NCI-H2081 treated with DMSO at 0.1 percent for 48 hours (cell line): ENCODE data around the gene ADGRE1.
"Not testable (repeated sequence)": the region's sequence is repeated elsewhere in the genome, so short reads cannot be mapped to it uniquely, and the experiment has no call there.

Experiments
- DNase-seq: peaks from one replicate; lab custom pipeline; 2025; lab: John Stamatoyannopoulos, UW

Gene ADGRE1

GRCh38 chr19:6887316-6887715 lies at the start of gene ADGRE1:
TSS of gene ADGRE1 (plus strand) at chr19:6887579. CDS start at chr19:6887609, 30 bp downstream.
- DNase-seq = no peak

GRCh38 chr19:6838062-6838655 lies 49.2 kb upstream of the ADGRE1 start:
- no peak for DNase-seq

- DNase-seq = no peak
Observed at GRCh38 chr19:6842871-6843607, 44.3 kb upstream of the ADGRE1 start.

GRCh38 chr19:6847828-6848200 lies 39.6 kb upstream of the ADGRE1 start:
- no peak for DNase-seq

- no peak for DNase-seq
Observed at GRCh38 chr19:6848986-6849385, 38.4 kb upstream of the ADGRE1 start.

- no peak for DNase-seq
Observed at GRCh38 chr19:6849876-6850275, 37.5 kb upstream of the ADGRE1 start.

GRCh38 chr19:6851359-6851758 lies 36.0 kb upstream of the ADGRE1 start:
- no peak for DNase-seq

GRCh38 chr19:6852001-6852400 lies 35.4 kb upstream of the ADGRE1 start:
- no peak for DNase-seq

- no peak for DNase-seq
Observed at GRCh38 chr19:6853868-6854267, 33.5 kb upstream of the ADGRE1 start.

GRCh38 chr19:6854758-6855157 lies 32.6 kb upstream of the ADGRE1 start:
- DNase-seq = no peak

GRCh38 chr19:6856749-6857372 lies 30.5 kb upstream of the ADGRE1 start:
- no peak for DNase-seq

- no peak for DNase-seq
Observed at GRCh38 chr19:6861683-6862286, 25.6 kb upstream of the ADGRE1 start.

GRCh38 chr19:6862673-6863078 lies 24.7 kb upstream of the ADGRE1 start:
- peak; percentile 0 for DNase-seq

GRCh38 chr19:6864325-6864940 lies 22.9 kb upstream of the ADGRE1 start:
- DNase-seq = no peak

- DNase-seq = no peak
Observed at GRCh38 chr19:6865849-6866248, 21.5 kb upstream of the ADGRE1 start.

GRCh38 chr19:6866741-6867151 lies 20.6 kb upstream of the ADGRE1 start:
- DNase-seq = no peak

- DNase-seq = no peak
Observed at GRCh38 chr19:6868351-6868750, 19.0 kb upstream of the ADGRE1 start.

GRCh38 chr19:6869151-6869882 lies 18.1 kb upstream of the ADGRE1 start:
- DNase-seq = not testable (repeated sequence)

GRCh38 chr19:6873708-6874431 lies 13.5 kb upstream of the ADGRE1 start:
- no peak for DNase-seq

GRCh38 chr19:6875218-6875617 lies 12.2 kb upstream of the ADGRE1 start:
- no peak for DNase-seq

GRCh38 chr19:6876748-6877147 lies 10.6 kb upstream of the ADGRE1 start:
- no peak for DNase-seq
